Measurements from ENCODE around the gene SNX1.
A peak's percentile ranks its signal among the peaks of the same experiment; 100 is the strongest.

DNA sequence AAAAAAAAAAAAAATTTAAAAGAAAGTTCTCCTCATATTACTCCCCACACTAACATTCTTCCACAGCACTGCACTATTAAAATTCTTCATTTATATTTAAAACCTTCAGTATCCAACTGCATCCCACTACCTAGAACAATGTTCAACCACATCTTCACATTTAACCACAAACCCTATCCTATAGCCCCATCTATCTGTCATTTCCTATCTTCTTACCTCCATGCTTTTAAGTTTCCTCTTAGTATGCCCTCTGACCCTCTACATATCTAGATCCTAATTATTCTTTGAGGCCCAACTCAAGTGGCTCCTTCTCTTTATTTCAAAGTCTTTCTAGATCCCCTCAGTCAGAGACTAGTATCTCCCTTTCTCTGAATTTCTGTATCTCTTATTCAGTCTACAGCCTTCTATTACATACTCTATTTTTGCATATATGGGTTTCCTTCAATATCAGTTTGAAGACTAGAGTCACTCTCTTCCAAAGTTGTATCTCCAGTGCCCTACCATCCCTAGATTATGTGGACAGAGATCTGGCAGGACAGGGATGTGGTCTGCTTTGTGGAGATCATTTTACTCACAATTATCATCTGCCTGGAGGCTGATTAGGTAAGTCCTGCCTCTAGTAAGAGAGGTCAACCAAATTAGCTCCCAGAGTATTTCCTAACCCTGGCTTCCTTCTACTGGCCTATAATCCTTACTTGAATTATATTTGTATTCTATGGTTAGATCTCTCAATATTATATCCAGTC, 3.5 kb upstream of the SNX1 start:
- TF ChIP-seq, protein P1, sequence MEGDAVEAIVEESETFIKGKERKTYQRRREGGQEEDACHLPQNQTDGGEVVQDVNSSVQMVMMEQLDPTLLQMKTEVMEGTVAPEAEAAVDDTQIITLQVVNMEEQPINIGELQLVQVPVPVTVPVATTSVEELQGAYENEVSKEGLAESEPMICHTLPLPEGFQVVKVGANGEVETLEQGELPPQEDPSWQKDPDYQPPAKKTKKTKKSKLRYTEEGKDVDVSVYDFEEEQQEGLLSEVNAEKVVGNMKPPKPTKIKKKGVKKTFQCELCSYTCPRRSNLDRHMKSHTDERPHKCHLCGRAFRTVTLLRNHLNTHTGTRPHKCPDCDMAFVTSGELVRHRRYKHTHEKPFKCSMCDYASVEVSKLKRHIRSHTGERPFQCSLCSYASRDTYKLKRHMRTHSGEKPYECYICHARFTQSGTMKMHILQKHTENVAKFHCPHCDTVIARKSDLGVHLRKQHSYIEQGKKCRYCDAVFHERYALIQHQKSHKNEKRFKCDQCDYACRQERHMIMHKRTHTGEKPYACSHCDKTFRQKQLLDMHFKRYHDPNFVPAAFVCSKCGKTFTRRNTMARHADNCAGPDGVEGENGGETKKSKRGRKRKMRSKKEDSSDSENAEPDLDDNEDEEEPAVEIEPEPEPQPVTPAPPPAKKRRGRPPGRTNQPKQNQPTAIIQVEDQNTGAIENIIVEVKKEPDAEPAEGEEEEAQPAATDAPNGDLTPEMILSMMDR (conservative IDR thresholded peaks at IDR 0.05; ENCODE audit: low read length): peak; percentile 76
- TF ChIP-seq EZH2phosphoT487 (IDR thresholded peaks at IDR 0.05; ENCODE audit: borderline replicate concordance, low read depth, low read length): no peak

Data from OCI-LY7 (cell line).